Measurements from ENCODE around the gene SRRM5. TPM values are rescaled to one million over a fixed set of nuclear protein-coding genes. Genes with fewer than 3 reads are reported as not detected.

The SRRM5 gene
- polyA plus RNA-seq, 4 donors, result 0.27 to 1.0 (median 0.49) TPM

Other genes starting within 250 kb of the SRRM5 start
- gene TEX101, start 197.2 kb upstream of the SRRM5 start, polyA plus RNA-seq, result not detected
- 1 to 10 TPM in 1 of 4 donors, under 1 TPM in 2, not detected in 1; 0.73 to 1.1 (median 0.86) TPM for gene LYPD3, start 146.5 kb upstream of the SRRM5 start, polyA plus RNA-seq
- 10 to 100 TPM in 3 of 4 donors, 1 to 10 TPM in 1; 6.2 to 33.6 (median 23.6) TPM for gene PHLDB3, start 107.3 kb upstream of the SRRM5 start, polyA plus RNA-seq
- gene ETHE1, start 84.9 kb upstream of the SRRM5 start, polyA plus RNA-seq, result 100 to 1,000 TPM; 118 to 164 (median 129) TPM
- gene ZNF575, start 78.9 kb upstream of the SRRM5 start, polyA plus RNA-seq, result 1 to 10 TPM; 1.1 to 4.5 (median 1.9) TPM
- gene XRCC1, start 36.6 kb upstream of the SRRM5 start, polyA plus RNA-seq, result 10 to 100 TPM in 3 of 4 donors, 1 to 10 TPM in 1; 9.7 to 46.3 (median 16.0) TPM
- gene PINLYP, start 36.3 kb upstream of the SRRM5 start, polyA plus RNA-seq, result 10 to 100 TPM in 1 of 4 donors, 1 to 10 TPM in 3; 5.1 to 13.8 (median 9.1) TPM
- 1 to 10 TPM; 2.0 to 8.8 (median 3.9) TPM for gene IRGQ, start 16.0 kb upstream of the SRRM5 start, polyA plus RNA-seq
- 10 to 100 TPM; 14.7 to 24.2 (median 17.2) TPM for gene ZNF576, start 15.5 kb upstream of the SRRM5 start, polyA plus RNA-seq
- gene ZNF428, start 7.5 kb downstream of the SRRM5 start, polyA plus RNA-seq, result 10 to 100 TPM; 16.8 to 43.2 (median 25.3) TPM
- 1 to 10 TPM in 3 of 4 donors, not detected in 1; 1.1 to 6.8 (median 4.9) TPM for gene CADM4, start 27.8 kb downstream of the SRRM5 start, polyA plus RNA-seq
- gene PLAUR, start 58.1 kb downstream of the SRRM5 start, polyA plus RNA-seq, result 10 to 100 TPM in 2 of 4 donors, 1 to 10 TPM in 2; 4.1 to 17.6 (median 9.5) TPM
- gene IRGC, start 104.0 kb downstream of the SRRM5 start, polyA plus RNA-seq, result under 1 TPM in 1 of 4 donors, not detected in 3; 0.04 TPM
- 10 to 100 TPM; 21.3 to 32.4 (median 26.5) TPM for gene SMG9, start 142.9 kb downstream of the SRRM5 start, polyA plus RNA-seq
- gene KCNN4, start 168.9 kb downstream of the SRRM5 start, polyA plus RNA-seq, result 1 to 10 TPM in 2 of 4 donors, not detected in 2; 1.1 to 2.6 TPM
- 1 to 10 TPM in 2 of 4 donors, under 1 TPM in 1, not detected in 1; 0.35 to 2.3 (median 1.1) TPM for gene LYPD5, start 190.4 kb downstream of the SRRM5 start, polyA plus RNA-seq
- 10 to 100 TPM in 1 of 4 donors, 1 to 10 TPM in 3; 1.3 to 15.1 (median 3.1) TPM for gene ZNF283, start 215.2 kb downstream of the SRRM5 start, polyA plus RNA-seq